Adrenal gland (tissue), 12 donors: Measurements from ENCODE around the gene PRKACB. TPM values are rescaled to one million over a fixed set of nuclear protein-coding genes. Genes with fewer than 3 reads are reported as not detected.

Source experiments
- DNase-seq, 7 donors: peaks; one replicate each; pipeline ENCODE4 v3.0.0-alpha.2; 2019 to 2020
- H3K27ac ChIP-seq, 5 donors: fragments of 200-600 bp; sonication (generic) in 4 of 5; 1 replicate in 3 of 5; 2 replicates in 2 of 5; pipeline versions ENCODE4 v1.5.1 to v1.8.0; 2016 to 2020; ENCODE audit warnings: mild to moderate bottlenecking in 1 of 5
- H3K27me3 ChIP-seq: fragments of 200-600 bp; 2 replicates; pipeline ENCODE4 v1.8.0; 2021
- H3K36me3 ChIP-seq, 2 donors: fragments of 200-600 bp; replicated peaks in 1 of 2; 1 replicate in 1 of 2; 2 replicates in 1 of 2; pipeline versions ENCODE4 v1.5.1 to v1.8.0; 2018 to 2022
- H3K4me1 ChIP-seq, 2 donors: fragments of 200-600 bp; replicated peaks in 1 of 2; 1 replicate in 1 of 2; 2 replicates in 1 of 2; pipeline versions ENCODE4 v1.5.1 to v1.8.0; 2018 to 2021
- H3K4me3 ChIP-seq, 4 donors: fragments of 200-600 bp; sonication (generic) in 3 of 4; one replicate each; pipeline ENCODE4 v1.5.1; 2016 to 2018
- H3K9me3 ChIP-seq, 3 donors: fragments of 200-600 bp; sonication (generic) in 1 of 3; replicated peaks in 1 of 3; 1 replicate in 2 of 3; 2 replicates in 1 of 3; pipeline versions ENCODE4 v1.5.1 to v1.8.0; 2016 to 2021
- CTCF ChIP-seq, 6 experiments: fragments of 450-650 bp in 4 of 6; fragments of 200-600 bp in 2 of 6; sonication (generic) in 1 of 6; IDR thresholded peaks; 1 replicate in 5 of 6; 2 replicates in 1 of 6; pipeline versions ENCODE4 v1.5.1 to v1.8.0; 2016 to 2021; ENCODE audit warnings: antibody characterized with exemption in 6 of 6, mild to moderate bottlenecking in 2 of 6, moderate library complexity in 1 of 6
- POLR2A ChIP-seq, 2 donors: fragments of 450-650 bp; IDR thresholded peaks; one replicate each; pipeline ENCODE4 v1.6.1; 2017; ENCODE audit warnings: antibody characterized with exemption in 2 of 2, mild to moderate bottlenecking in 2 of 2, moderate library complexity in 1 of 2
- WGBS, 4 donors: extraction: QIAGEN DNeasy Blood & Tissue Kit in 2 of 4; methylation state at CpG; one replicate each; pipeline versions ENCODE4 v1.1.5 to v1.1.7; 2013 to 2017; 5-methylcytosine and 5-hydroxymethylcytosine counted together
- intact Hi-C, 2 donors: fragments of 100-400 bp; cut with DNase I; formaldehyde crosslinking; loops; one replicate each; pipeline versions ENCODE4 v1.14.1 to v1.15.0; 2022 to 2023
- polyA plus RNA-seq, 3 donors: library from polyadenylated mRNA; stranded (reverse); fragments of 200-250 nt in 2 of 3; fragments of 350-450 nt in 1 of 3; fragmentation: Illumina TruSeq in 1 of 3; extraction: RNeasy Lipid Tissue Mini Kit (QIAGEN cat#74804) in 1 of 3; gene quantifications; one replicate each; pipeline ENCODE4 v1.2.3, GENCODE V29; 2013 to 2014
- total RNA-seq, 9 donors: library from RNA; depleted of rRNA in 4 of 9; stranded (reverse); fragments of >200 nt in 4 of 9; fragments of 120-200 nt in 1 of 9; fragmentation: NEBNext Ultra II Directional in 1 of 9; extraction: Animal tissue kit (Norgen Biotek cat#: 25700) in 1 of 9; gene quantifications; one replicate each; pipeline versions ENCODE4 v1.1.0 to v1.2.4, GENCODE V29; 2013 to 2023
- donor health status: healthy with polysubstance abuse.
- donor health status: Bipolar disorder and iron deficiency.
- donor health status: DM: yes; HTN: yes; CAD: no.
- donor health status: DM: no; HTN: no; CAD: no.
- donor health status: DM: no; HTN: no; CAD: no.
- donor health status: DM: yes; HTN: yes; CAD: no.

The PRKACB gene
- total and polyA plus RNA-seq, 12 donors, result 7.7 to 79.8 (median 25.5) TPM

GRCh38 chr1:84162295-84162694, 18.2 kb downstream of the PRKACB start:
- Histone ChIP-seq H3K9me3 (no peaks in the 10 kb centered on the region), H3K4me1 (peaks cover 0 to 3% of the 10 kb centered on the region in 2 donors), H3K27me3 (no peaks in the 10 kb centered on the region), H3K4me3 (no peak overlapping the region), H3K27ac (no peak overlapping the region), H3K36me3 (no peaks in the 10 kb centered on the region)
- intact Hi-C loops, result no loop called here
- no peak for DNase-seq
- no peak for TF ChIP-seq CTCF (IDR thresholded peaks at IDR 0.05)
- TF ChIP-seq POLR2A (IDR thresholded peaks at IDR 0.05), result no peak
- 93 to 98% (median 96%) methylated on average over 2 of the region's 2 CpGs for WGBS, 4 donors

GRCh38 chr1:84163123-84163931, 19.3 kb downstream of the PRKACB start:
- no peak for DNase-seq
- no peak for TF ChIP-seq POLR2A (IDR thresholded peaks at IDR 0.05)
- no peak for TF ChIP-seq CTCF (IDR thresholded peaks at IDR 0.05)
- Histone ChIP-seq H3K9me3 (no peaks in the 10 kb centered on the region), H3K4me1 (peaks cover 0 to 7% of the 10 kb centered on the region in 2 donors), H3K27me3 (no peaks in the 10 kb centered on the region), H3K36me3 (no peaks in the 10 kb centered on the region), H3K4me3 (no peak overlapping the region), H3K27ac (no peak overlapping the region)
- intact Hi-C loops, result no loop called here
- WGBS, 4 donors, result 89 to 96% (median 91%) methylated on average over 7 of the region's 7 CpGs

- peaks cover 0 to 7% of the 10 kb centered on the region in 2 donors for H3K4me1 ChIP-seq
- H3K36me3 ChIP-seq, result no peaks in the 10 kb centered on the region
- WGBS, 4 donors, result 80 to 90% (median 84%) methylated on average over 5 of the region's 5 CpGs
- intact Hi-C loops, result no loop called here
- H3K9me3 ChIP-seq, result no peaks in the 10 kb centered on the region
- H3K4me3 ChIP-seq, result no peak overlapping the region
- no peak for TF ChIP-seq CTCF (IDR thresholded peaks at IDR 0.05)
- TF ChIP-seq POLR2A (IDR thresholded peaks at IDR 0.05), result no peak
- H3K27me3 ChIP-seq, result no peaks in the 10 kb centered on the region
- peak overlapping the region in 1 of 5 donors; percentile 8 for H3K27ac ChIP-seq
- DNase-seq, result no peak
Observed at GRCh38 chr1:84164161-84164560, 20.1 kb downstream of the PRKACB start.

- intact Hi-C loops, result no loop called here
- Histone ChIP-seq H3K4me3 (no peak overlapping the region), H3K4me1 (peaks cover 0 to 7% of the 10 kb centered on the region in 2 donors), H3K36me3 (no peaks in the 10 kb centered on the region), H3K27me3 (no peaks in the 10 kb centered on the region), H3K27ac (peak overlapping the region in 1 of 5 donors; percentile 8), H3K9me3 (no peaks in the 10 kb centered on the region)
- DNase-seq, result no peak
- WGBS, 4 donors, result 79 to 83% (median 82%) methylated on average over 6 of the region's 6 CpGs
- TF ChIP-seq POLR2A (IDR thresholded peaks at IDR 0.05) (no peak), CTCF (IDR thresholded peaks at IDR 0.05) (no peak)
Observed at GRCh38 chr1:84164567-84165021, 20.5 kb downstream of the PRKACB start.
